ENCODE measurements around the gene TAF4.

- no peak for TF ChIP-seq POLR2A (IDR thresholded peaks at IDR 0.05)
- no peak for TF ChIP-seq CTCF (IDR thresholded peaks at IDR 0.05)
These were observed 45.5 kb upstream of the TAF4 start for GRCh38 chr20:62111148-62111547.
